ENCODE results near the gene WDR91.
A peak's percentile ranks its signal among the peaks of the same experiment; 100 is the strongest.
"Not testable (repeated sequence)": the region's sequence is repeated elsewhere in the genome, so short reads cannot be mapped to it uniquely, and the experiment has no call there.

- not testable (repeated sequence) for TF ChIP-seq EP300, POLR2A (IDR thresholded peaks at IDR 0.05)
- TF ChIP-seq, protein P1, sequence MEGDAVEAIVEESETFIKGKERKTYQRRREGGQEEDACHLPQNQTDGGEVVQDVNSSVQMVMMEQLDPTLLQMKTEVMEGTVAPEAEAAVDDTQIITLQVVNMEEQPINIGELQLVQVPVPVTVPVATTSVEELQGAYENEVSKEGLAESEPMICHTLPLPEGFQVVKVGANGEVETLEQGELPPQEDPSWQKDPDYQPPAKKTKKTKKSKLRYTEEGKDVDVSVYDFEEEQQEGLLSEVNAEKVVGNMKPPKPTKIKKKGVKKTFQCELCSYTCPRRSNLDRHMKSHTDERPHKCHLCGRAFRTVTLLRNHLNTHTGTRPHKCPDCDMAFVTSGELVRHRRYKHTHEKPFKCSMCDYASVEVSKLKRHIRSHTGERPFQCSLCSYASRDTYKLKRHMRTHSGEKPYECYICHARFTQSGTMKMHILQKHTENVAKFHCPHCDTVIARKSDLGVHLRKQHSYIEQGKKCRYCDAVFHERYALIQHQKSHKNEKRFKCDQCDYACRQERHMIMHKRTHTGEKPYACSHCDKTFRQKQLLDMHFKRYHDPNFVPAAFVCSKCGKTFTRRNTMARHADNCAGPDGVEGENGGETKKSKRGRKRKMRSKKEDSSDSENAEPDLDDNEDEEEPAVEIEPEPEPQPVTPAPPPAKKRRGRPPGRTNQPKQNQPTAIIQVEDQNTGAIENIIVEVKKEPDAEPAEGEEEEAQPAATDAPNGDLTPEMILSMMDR (IDR thresholded peaks at IDR 0.05) = peak in 1 of 6 experiments; percentile 1
Measured at GRCh38 chr7:135170998-135171481, 40.3 kb downstream of the WDR91 start.

Data from upper lobe of left lung (tissue), 4 donors.